Measurements from ENCODE around the gene SI. TPM values are rescaled to one million over a fixed set of nuclear protein-coding genes. Genes with fewer than 3 reads are reported as not detected.
"Not testable (repeated sequence)": the region's sequence is repeated elsewhere in the genome, so short reads cannot be mapped to it uniquely, and the experiment has no call there.

Gene SI
- total RNA-seq, 1 experiment from 2014 or later: not detected

- Mint-ChIP-seq H3K9me3 (ENCODE audit: low read depth, unreplicated experiment) (peaks cover 4% of the 10 kb centered on the region), H3K4me3 (ENCODE audit: low read depth, unreplicated experiment) (no peak overlapping the region), H3K36me3 (ENCODE audit: insufficient read depth, unreplicated experiment) (no peaks in the 10 kb centered on the region), H3K27me3 (ENCODE audit: unreplicated experiment) (no peaks in the 10 kb centered on the region), H3K27ac (ENCODE audit: unreplicated experiment) (no peak overlapping the region), H3K4me1 (ENCODE audit: low read depth, unreplicated experiment) (no peaks in the 10 kb centered on the region)
- intact Hi-C loops (cut with micrococcal nuclease; ENCODE audit: unreplicated experiment): no loop called here
- CTCF ChIA-PET: no interaction called here
- no peak for DNase-seq
- no TSS peak for BruUV-seq (replicated peaks)
- no peak for TF ChIP-seq CTCF (IDR thresholded peaks at IDR 0.05; ENCODE audit: unreplicated experiment)
Observed at GRCh38 chr3:164962610-164963009, 115.7 kb downstream of the SI start.

GRCh38 chr3:164952966-164953365 is 125.3 kb downstream of the SI start:
- no TSS peak for BruUV-seq (replicated peaks)
- no peak for DNase-seq
- Mint-ChIP-seq H3K27ac (ENCODE audit: unreplicated experiment) (no peak overlapping the region), H3K36me3 (ENCODE audit: insufficient read depth, unreplicated experiment) (no peaks in the 10 kb centered on the region), H3K4me1 (ENCODE audit: low read depth, unreplicated experiment) (peaks cover 13% of the 10 kb centered on the region), H3K4me3 (ENCODE audit: low read depth, unreplicated experiment) (no peak overlapping the region), H3K9me3 (ENCODE audit: low read depth, unreplicated experiment) (peaks cover 4% of the 10 kb centered on the region), H3K27me3 (ENCODE audit: unreplicated experiment) (no peaks in the 10 kb centered on the region)
- intact Hi-C loops (cut with micrococcal nuclease; ENCODE audit: unreplicated experiment): no loop called here
- TF ChIP-seq CTCF (IDR thresholded peaks at IDR 0.05; ENCODE audit: unreplicated experiment): no peak
- CTCF ChIA-PET: no interaction called here

- Mint-ChIP-seq H3K4me1 (ENCODE audit: low read depth, unreplicated experiment) (peaks cover 13% of the 10 kb centered on the region), H3K4me3 (ENCODE audit: low read depth, unreplicated experiment) (peak overlapping the region; percentile 33)
- H3K9me3 Mint-ChIP-seq (ENCODE audit: low read depth, unreplicated experiment); intact Hi-C loops (cut with micrococcal nuclease; ENCODE audit: unreplicated experiment); H3K27ac Mint-ChIP-seq (ENCODE audit: unreplicated experiment); DNase-seq; H3K36me3 Mint-ChIP-seq (ENCODE audit: insufficient read depth, unreplicated experiment); BruUV-seq (replicated peaks); H3K27me3 Mint-ChIP-seq (ENCODE audit: unreplicated experiment): not testable (repeated sequence)
- CTCF ChIA-PET: interaction anchor here (0.7 kb wide), 1 partner anchor 24 kb away, joined by 3 read pairs; no protein-coding TSS in a partner anchor
Observed at GRCh38 chr3:164951403-164951802, 126.9 kb downstream of the SI start.

DNA sequence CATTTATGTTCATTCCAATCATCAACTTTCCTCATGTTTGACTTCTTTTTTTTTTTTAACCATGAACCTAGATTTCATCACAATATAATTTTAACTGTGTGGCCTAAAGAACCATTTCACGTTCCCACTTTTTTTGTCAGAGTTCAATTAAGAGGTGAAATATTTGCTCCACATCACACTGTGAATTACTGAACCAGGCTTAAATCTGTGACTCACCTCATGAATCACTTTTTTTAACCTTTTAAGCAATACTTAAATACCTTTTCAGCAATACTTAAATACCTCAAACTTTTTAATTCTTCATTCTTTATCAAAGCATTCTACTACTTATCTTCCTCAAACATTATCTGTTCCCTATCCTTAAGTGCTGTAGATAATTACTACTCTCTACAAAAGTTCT is 137.6 kb downstream of the SI start:
- no peak for DNase-seq
- Mint-ChIP-seq H3K27me3 (ENCODE audit: unreplicated experiment) (no peaks in the 10 kb centered on the region), H3K36me3 (ENCODE audit: insufficient read depth, unreplicated experiment) (no peaks in the 10 kb centered on the region), H3K4me1 (ENCODE audit: low read depth, unreplicated experiment) (peaks cover 6% of the 10 kb centered on the region), H3K27ac (ENCODE audit: unreplicated experiment) (no peak overlapping the region), H3K9me3 (ENCODE audit: low read depth, unreplicated experiment) (peaks cover 7% of the 10 kb centered on the region), H3K4me3 (ENCODE audit: low read depth, unreplicated experiment) (no peak overlapping the region)
- CTCF ChIA-PET: no interaction called here
- TF ChIP-seq CTCF (IDR thresholded peaks at IDR 0.05; ENCODE audit: unreplicated experiment): no peak
- intact Hi-C loops (cut with micrococcal nuclease; ENCODE audit: unreplicated experiment): no loop called here
- BruUV-seq (replicated peaks): no TSS peak

GRCh38 chr3:164929642-164930041 is 148.7 kb downstream of the SI start:
- no peaks in the 10 kb centered on the region for H3K4me1 Mint-ChIP-seq (ENCODE audit: low read depth, unreplicated experiment)
- no peak overlapping the region for H3K4me3 Mint-ChIP-seq (ENCODE audit: low read depth, unreplicated experiment)
- intact Hi-C loops (cut with micrococcal nuclease; ENCODE audit: unreplicated experiment): no loop called here
- CTCF ChIA-PET: no interaction called here
- no peak for DNase-seq
- no peak overlapping the region for H3K27ac Mint-ChIP-seq (ENCODE audit: unreplicated experiment)
- H3K9me3 Mint-ChIP-seq (ENCODE audit: low read depth, unreplicated experiment): no peaks in the 10 kb centered on the region
- H3K36me3 Mint-ChIP-seq (ENCODE audit: insufficient read depth, unreplicated experiment): no peaks in the 10 kb centered on the region
- H3K27me3 Mint-ChIP-seq (ENCODE audit: unreplicated experiment): no peaks in the 10 kb centered on the region
- no peak for TF ChIP-seq CTCF (IDR thresholded peaks at IDR 0.05; ENCODE audit: unreplicated experiment)
- no TSS peak for BruUV-seq (replicated peaks)

Other genes starting within 250 kb of the SI start
- gene SLITRK3, start 117.9 kb upstream of the SI start, total RNA-seq (2022): not detected in 2 replicates